OCI-LY3 (cell line): ENCODE measurements around the gene IFNGR2.

Experiments used
- H2AFZ ChIP-seq: fragments of 200-600, 300-600 bp; shearing (Covaris generic); 2 replicates; pipeline ENCODE4 v1.6.0; 2014; ENCODE audit warnings: antibody characterized with exemption, low read depth, low read length
- H3K27ac ChIP-seq: fragments of 200-600, 300-600 bp; sonication (generic); 2 replicates; pipeline ENCODE4 v1.5.1; 2014; ENCODE audit warnings: mild to moderate bottlenecking, low read length, moderate library complexity, mixed read lengths
- H3K27me3 ChIP-seq: fragments of 200-600, 300-600 bp; sonication (generic); 2 replicates; pipeline ENCODE4 v1.6.1; 2014; ENCODE audit warnings: low read depth, low read length, mixed read lengths
- H3K36me3 ChIP-seq: fragments of 200-600, 300-600 bp; sonication (generic); replicated peaks from 2 replicates; pipeline ENCODE3; 2014; ENCODE audit warnings: low read depth, low read length, mixed read lengths
- H3K4me1 ChIP-seq: fragments of 300-600, 200-600 bp; sonication (generic); 2 replicates; pipeline ENCODE4 v1.6.1; 2014; ENCODE audit warnings: low read length, mixed read lengths
- H3K4me2 ChIP-seq: fragments of 200-600, 300-600 bp; sonication (generic); 2 replicates; pipeline ENCODE4 v1.6.1; 2014; ENCODE audit warnings: low read length, mixed read lengths
- H3K4me3 ChIP-seq: fragments of 300-600, 200-600 bp; sonication (generic); 2 replicates; pipeline ENCODE4 v1.5.1; 2014; ENCODE audit warnings: antibody characterized with exemption, mild to moderate bottlenecking, low read length, moderate library complexity
- H3K79me2 ChIP-seq: fragments of 300-600, 200-600 bp; shearing (Covaris generic); 2 replicates; pipeline ENCODE4 v1.6.1; 2014; ENCODE audit warnings: mild to moderate bottlenecking, low read length, mixed read lengths
- H3K9ac ChIP-seq: fragments of 300-600, 200-600 bp; shearing (Covaris generic); 2 replicates; pipeline ENCODE4 v1.6.0; 2014; ENCODE audit warnings: mild to moderate bottlenecking, low read length, moderate library complexity
- H3K9me3 ChIP-seq: fragments of 200-600, 300-600 bp; shearing (Covaris generic); 2 replicates; pipeline ENCODE4 v1.6.1; 2014; ENCODE audit warnings: low read length, mixed read lengths; ENCODE audit not compliant: insufficient read depth
- H4K20me1 ChIP-seq: fragments of 200-600, 300-600 bp; sonication (generic); 2 replicates; pipeline ENCODE4 v1.6.1; 2016; ENCODE audit warnings: low read length, mixed read lengths; ENCODE audit not compliant: insufficient read depth
- CTCF ChIP-seq: fragments of 200-600, 300-600 bp; sonication (generic); IDR thresholded peaks from 2 replicates; pipeline ENCODE4 v1.5.1; 2014; ENCODE audit warnings: antibody characterized with exemption, low read length, low read depth
- EZH2phosphoT487 ChIP-seq: fragments of 200-600 bp; shearing (Covaris generic); IDR thresholded peaks from 2 replicates; pipeline ENCODE4 v1.6.1; 2018; ENCODE audit warnings: antibody characterized with exemption, mixed run types, low read depth

Gene IFNGR2

GRCh38 chr21:33388188-33388587 is 15.0 kb upstream of the IFNGR2 start:
- no peak overlapping the region for H3K27ac ChIP-seq
- H3K4me1 ChIP-seq = peaks cover 19% of the 10 kb centered on the region
- no peak overlapping the region for H3K4me3 ChIP-seq
- TF ChIP-seq CTCF = no peak
- no peak for TF ChIP-seq EZH2phosphoT487
- H3K79me2 ChIP-seq = no peaks in the 10 kb centered on the region
- H4K20me1 ChIP-seq = no peaks in the 10 kb centered on the region
- H3K9ac ChIP-seq = no peak overlapping the region
- H3K36me3 ChIP-seq = no peaks in the 10 kb centered on the region
- no peak overlapping the region for H3K4me2 ChIP-seq
- no peak overlapping the region for H2AFZ ChIP-seq
- no peaks in the 10 kb centered on the region for H3K9me3 ChIP-seq
- H3K27me3 ChIP-seq = no peaks in the 10 kb centered on the region

GRCh38 chr21:33390479-33390878 is 12.7 kb upstream of the IFNGR2 start:
- peaks cover 12% of the 10 kb centered on the region for H3K4me1 ChIP-seq
- H3K27ac ChIP-seq = no peak overlapping the region
- H3K27me3 ChIP-seq = no peaks in the 10 kb centered on the region
- no peaks in the 10 kb centered on the region for H3K79me2 ChIP-seq
- H3K9me3 ChIP-seq = no peaks in the 10 kb centered on the region
- H4K20me1 ChIP-seq = no peaks in the 10 kb centered on the region
- no peak for TF ChIP-seq EZH2phosphoT487
- TF ChIP-seq CTCF = no peak
- H2AFZ ChIP-seq = no peak overlapping the region
- no peaks in the 10 kb centered on the region for H3K36me3 ChIP-seq
- no peak overlapping the region for H3K4me3 ChIP-seq
- H3K9ac ChIP-seq = no peak overlapping the region
- H3K4me2 ChIP-seq = no peak overlapping the region

- no peak overlapping the region for H2AFZ ChIP-seq
- peaks cover 13% of the 10 kb centered on the region for H3K4me1 ChIP-seq
- H3K27me3 ChIP-seq = no peaks in the 10 kb centered on the region
- TF ChIP-seq EZH2phosphoT487 (no peak), CTCF (no peak)
- H3K4me2 ChIP-seq = no peak overlapping the region
- H3K9me3 ChIP-seq = no peaks in the 10 kb centered on the region
- no peak overlapping the region for H3K27ac ChIP-seq
- H3K4me3 ChIP-seq = no peak overlapping the region
- H3K9ac ChIP-seq = no peak overlapping the region
- H3K79me2 ChIP-seq = no peaks in the 10 kb centered on the region
- no peaks in the 10 kb centered on the region for H3K36me3 ChIP-seq
- no peaks in the 10 kb centered on the region for H4K20me1 ChIP-seq
Observed at GRCh38 chr21:33391656-33392055, 11.6 kb upstream of the IFNGR2 start.

GRCh38 chr21:33392284-33392985 is 10.8 kb upstream of the IFNGR2 start:
- H3K4me2 ChIP-seq = no peak overlapping the region
- H3K79me2 ChIP-seq = no peaks in the 10 kb centered on the region
- no peak overlapping the region for H3K27ac ChIP-seq
- no peak overlapping the region for H3K4me3 ChIP-seq
- no peaks in the 10 kb centered on the region for H4K20me1 ChIP-seq
- H3K4me1 ChIP-seq = peaks cover 13% of the 10 kb centered on the region
- TF ChIP-seq CTCF = no peak
- TF ChIP-seq EZH2phosphoT487 = no peak
- no peaks in the 10 kb centered on the region for H3K36me3 ChIP-seq
- H3K9ac ChIP-seq = no peak overlapping the region
- H2AFZ ChIP-seq = no peak overlapping the region
- no peaks in the 10 kb centered on the region for H3K27me3 ChIP-seq
- no peaks in the 10 kb centered on the region for H3K9me3 ChIP-seq
